GM12865 (cell line): ENCODE results near the gene SPRED3.

Source experiments
- DNase-seq: peaks from one replicate; pipeline ENCODE4 v3.0.0; 2010; ENCODE audit warnings: low read depth
- H3K4me3 ChIP-seq: 2 replicates; pipeline ENCODE4 v1.5.1; 2011; ENCODE audit warnings: mild to moderate bottlenecking, low read depth, low read length, control low read depth
- TF ChIP-seq, protein P1 (sequence below): IDR thresholded peaks from 2 replicates; pipeline ENCODE4 v1.5.1; 2011; ENCODE audit warnings: low read length, control low read depth, low read depth, inconsistent platforms; ENCODE audit not compliant: insufficient read depth; ENCODE audit errors: missing control alignments

Gene SPRED3

DNA sequence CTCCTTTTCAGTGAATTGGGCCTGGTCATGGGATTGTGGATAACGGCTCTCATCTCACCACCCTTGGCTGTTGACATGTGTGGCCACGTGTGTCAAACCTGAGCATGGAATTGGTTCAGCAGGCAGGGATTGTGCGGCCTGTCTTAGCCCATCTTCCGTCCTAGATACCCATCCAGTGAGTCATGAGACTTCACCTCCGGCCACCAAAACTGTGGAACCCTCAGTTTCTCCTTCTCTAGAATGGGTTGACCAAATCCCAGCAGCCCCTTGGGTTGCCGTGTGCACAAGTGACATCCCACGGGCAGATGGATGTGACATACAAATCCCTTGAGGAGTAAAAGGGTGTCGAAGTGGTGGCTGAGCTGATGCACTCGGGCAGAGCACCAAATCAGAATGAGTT is 7.4 kb upstream of the SPRED3 start:
- no peak for DNase-seq
- TF ChIP-seq, protein P1, sequence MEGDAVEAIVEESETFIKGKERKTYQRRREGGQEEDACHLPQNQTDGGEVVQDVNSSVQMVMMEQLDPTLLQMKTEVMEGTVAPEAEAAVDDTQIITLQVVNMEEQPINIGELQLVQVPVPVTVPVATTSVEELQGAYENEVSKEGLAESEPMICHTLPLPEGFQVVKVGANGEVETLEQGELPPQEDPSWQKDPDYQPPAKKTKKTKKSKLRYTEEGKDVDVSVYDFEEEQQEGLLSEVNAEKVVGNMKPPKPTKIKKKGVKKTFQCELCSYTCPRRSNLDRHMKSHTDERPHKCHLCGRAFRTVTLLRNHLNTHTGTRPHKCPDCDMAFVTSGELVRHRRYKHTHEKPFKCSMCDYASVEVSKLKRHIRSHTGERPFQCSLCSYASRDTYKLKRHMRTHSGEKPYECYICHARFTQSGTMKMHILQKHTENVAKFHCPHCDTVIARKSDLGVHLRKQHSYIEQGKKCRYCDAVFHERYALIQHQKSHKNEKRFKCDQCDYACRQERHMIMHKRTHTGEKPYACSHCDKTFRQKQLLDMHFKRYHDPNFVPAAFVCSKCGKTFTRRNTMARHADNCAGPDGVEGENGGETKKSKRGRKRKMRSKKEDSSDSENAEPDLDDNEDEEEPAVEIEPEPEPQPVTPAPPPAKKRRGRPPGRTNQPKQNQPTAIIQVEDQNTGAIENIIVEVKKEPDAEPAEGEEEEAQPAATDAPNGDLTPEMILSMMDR = no peak
- H3K4me3 ChIP-seq = no peak overlapping the region

DNA sequence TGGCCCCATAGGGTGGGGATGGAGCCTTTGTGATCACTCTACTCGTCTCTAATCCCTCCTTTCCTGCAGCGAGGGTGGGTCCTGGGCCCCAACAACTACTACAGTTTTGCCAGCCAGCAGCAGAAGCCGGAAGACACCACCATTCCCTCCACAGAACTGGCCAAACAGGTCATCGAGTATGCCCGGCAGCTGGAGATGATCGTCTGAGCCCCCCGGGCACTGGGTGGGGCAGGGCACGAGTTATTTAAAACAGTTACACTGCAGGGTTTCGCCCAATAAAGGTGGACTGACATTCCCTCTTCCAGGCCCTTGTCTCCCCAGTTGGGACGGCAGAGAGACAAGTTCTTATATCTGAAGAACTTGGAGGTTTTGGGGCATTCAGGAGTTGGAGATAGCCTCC is 5.3 kb upstream of the SPRED3 start:
- TF ChIP-seq, protein P1 = no peak
- DNase-seq = no peak
- no peak overlapping the region for H3K4me3 ChIP-seq

DNA sequence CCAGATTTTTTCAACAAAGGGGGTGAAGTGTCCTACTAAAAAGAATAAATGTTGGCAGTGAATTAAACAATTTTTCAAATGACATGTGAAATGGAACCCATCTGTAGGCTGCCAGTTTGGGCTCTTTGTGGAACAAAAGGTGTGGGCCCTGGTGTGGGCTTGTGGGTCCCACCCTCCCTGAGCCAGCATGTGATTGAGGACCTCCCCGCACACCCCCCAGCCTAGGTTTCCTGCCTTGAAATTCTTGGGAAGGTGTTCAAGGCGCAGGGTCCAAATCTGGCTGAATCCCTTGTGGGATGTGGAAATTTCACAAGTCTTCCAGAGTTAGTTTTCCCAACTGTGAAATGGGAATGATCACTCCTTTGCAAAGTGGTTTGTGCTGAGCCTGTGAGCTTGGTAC is 4.8 kb upstream of the SPRED3 start:
- H3K4me3 ChIP-seq = no peak overlapping the region
- DNase-seq = no peak
- TF ChIP-seq, protein P1 = no peak

DNA sequence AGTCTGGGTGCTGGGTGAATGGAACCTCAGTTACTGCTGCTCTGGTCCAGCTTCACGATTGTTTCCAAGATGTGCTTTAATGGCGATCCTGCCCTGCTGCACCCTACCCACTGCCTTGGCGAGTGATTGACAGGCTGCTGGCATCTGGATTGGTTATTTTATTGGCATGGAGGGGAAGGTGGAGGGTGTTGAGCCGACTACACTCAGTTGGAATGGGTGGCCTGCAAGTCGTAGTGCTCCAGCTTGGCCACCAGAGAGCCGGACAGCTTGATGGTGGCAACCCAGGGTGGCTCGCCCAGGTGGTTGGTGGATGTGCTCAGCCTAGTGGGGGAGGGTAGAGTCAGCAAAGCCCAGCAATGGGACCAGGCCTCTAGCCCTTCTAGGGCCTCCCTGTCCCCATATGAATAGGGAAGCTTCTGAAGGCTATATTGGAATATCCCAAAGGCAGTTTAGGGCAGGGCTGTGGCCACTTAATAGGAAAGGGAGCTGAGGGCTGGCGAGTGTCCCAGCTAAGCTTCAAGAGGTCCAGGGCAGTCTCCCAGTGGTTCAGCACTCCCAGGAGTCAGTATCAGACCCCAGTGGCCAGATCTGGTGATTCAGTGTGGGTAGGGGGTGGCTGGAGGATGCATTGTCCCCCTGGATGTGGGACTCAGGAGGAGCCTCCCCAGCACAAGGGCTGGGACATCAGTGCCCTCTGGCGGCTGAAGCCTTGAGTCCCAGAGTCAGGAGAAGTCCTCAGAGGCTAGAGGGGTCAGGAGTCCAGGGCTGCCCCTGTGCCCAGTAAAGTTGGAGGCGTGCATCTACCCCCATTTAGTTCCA is 4.1 kb upstream of the SPRED3 start:
- H3K4me3 ChIP-seq = no peak overlapping the region
- DNase-seq = no peak
- TF ChIP-seq, protein P1 = no peak

DNA sequence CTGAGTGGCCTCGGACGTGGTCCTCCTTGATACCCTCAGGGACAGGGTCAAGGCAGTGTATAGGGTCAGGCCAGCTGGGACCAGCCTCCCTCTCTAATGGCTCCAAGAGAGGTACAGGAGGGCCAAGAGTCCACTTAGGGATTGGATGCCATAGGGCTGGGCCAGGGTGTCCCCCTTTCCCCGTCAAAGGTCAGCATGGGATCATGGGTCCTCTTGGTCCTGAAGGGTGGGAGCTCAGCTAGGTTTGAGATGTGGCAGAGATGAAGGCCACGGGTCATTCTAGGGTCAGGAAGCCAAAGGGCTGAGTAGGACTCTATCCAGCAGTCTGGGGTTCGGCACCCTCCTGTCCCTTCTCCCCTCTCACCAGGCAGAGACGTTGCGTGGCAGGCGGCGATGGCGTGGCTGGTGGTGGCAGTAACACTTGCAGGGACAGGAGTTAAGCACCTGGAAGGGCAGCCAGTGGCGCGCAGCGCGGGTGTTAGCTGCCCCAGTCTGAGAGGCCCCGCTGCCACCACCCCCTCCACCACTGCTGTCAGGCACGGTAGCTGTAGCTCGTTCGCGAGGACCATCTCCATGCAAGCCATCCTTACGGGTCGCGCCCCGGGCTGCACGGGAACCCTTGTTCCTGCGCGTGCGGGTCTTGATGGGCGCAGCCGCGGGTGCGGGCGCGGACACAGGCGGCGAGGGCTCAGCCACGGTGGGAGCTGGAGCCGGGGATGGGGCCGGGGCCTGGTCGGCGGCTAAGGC is 3.3 kb upstream of the SPRED3 start:
- DNase-seq = no peak
- TF ChIP-seq, protein P1 = no peak
- no peak overlapping the region for H3K4me3 ChIP-seq

DNA sequence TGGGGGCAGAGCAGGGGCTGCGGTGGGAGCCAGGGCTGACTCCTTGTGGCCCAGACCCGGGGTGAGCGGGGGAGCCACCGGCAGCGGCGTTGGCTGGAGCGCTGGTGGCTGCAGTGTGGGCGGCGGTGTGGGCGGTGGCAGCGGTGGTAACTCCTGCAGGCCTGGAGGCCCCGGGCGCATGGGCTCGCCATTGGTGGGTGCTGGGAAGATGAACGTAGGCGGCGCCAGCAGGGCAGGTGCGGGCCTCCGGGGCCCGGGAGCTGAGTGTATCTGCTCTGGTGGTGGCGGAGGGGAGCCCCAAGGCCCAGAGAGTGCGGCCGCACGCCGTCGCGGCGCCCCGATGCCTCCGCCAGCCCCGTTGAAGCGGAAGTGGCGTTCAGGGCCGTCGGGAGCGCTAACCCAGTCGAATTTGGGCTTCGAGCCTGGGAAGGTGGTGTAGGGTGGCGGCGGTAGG is 2.7 kb upstream of the SPRED3 start:
- TF ChIP-seq, protein P1 = no peak
- no peak overlapping the region for H3K4me3 ChIP-seq
- no peak for DNase-seq
